ENCODE results near the gene ZNF865.

The ZNF865 gene

GRCh38 chr19:55611983-55612645 is 6.7 kb downstream of the ZNF865 start:
- no peak overlapping the region for H3K27ac ChIP-seq (ENCODE audit: low read length)
- H3K9ac ChIP-seq (ENCODE audit: low read length) = no peak overlapping the region
- H3K4me1 ChIP-seq (ENCODE audit: control insufficient read depth, low read depth, low read length) = no peaks in the 10 kb centered on the region
- H3K4me3 ChIP-seq (ENCODE audit: low read length) = no peak overlapping the region
- H3K27me3 ChIP-seq (ENCODE audit: control insufficient read depth, insufficient read depth, low read length) = no peaks in the 10 kb centered on the region
- peaks cover 7% of the 10 kb centered on the region for H3K36me3 ChIP-seq (ENCODE audit: control insufficient read depth, low read depth, low read length)
- H3K9me3 ChIP-seq (ENCODE audit: control insufficient read depth, low read depth, low read length) = no peaks in the 10 kb centered on the region

DNA sequence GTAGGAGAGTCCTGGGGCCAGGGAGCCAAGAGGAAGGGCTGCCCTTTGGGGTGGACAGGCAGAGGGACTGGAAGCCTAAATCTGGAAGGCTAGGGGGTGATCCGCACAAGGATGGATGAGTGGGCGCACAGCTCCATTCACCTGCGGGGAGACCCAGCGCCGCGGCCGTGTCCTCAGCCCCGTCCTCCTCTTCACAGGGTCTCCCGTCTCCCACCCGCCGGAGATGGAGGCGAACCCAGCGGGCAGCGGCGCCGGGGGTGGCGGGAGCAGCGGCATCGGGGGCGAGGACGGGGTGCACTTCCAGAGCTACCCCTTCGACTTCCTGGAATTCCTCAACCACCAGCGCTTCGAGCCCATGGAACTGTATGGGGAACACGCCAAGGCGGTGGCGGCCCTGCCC is 7.9 kb downstream of the ZNF865 start:
- H3K27me3 ChIP-seq (ENCODE audit: control insufficient read depth, insufficient read depth, low read length) = no peaks in the 10 kb centered on the region
- no peaks in the 10 kb centered on the region for H3K4me1 ChIP-seq (ENCODE audit: control insufficient read depth, low read depth, low read length)
- peaks cover 12% of the 10 kb centered on the region for H3K36me3 ChIP-seq (ENCODE audit: control insufficient read depth, low read depth, low read length)
- no peaks in the 10 kb centered on the region for H3K9me3 ChIP-seq (ENCODE audit: control insufficient read depth, low read depth, low read length)
- no peak overlapping the region for H3K9ac ChIP-seq (ENCODE audit: low read length)
- no peak overlapping the region for H3K4me3 ChIP-seq (ENCODE audit: low read length)
- no peak overlapping the region for H3K27ac ChIP-seq (ENCODE audit: low read length)

- no peaks in the 10 kb centered on the region for H3K4me1 ChIP-seq (ENCODE audit: control insufficient read depth, low read depth, low read length)
- no peak overlapping the region for H3K9ac ChIP-seq (ENCODE audit: low read length)
- H3K27ac ChIP-seq (ENCODE audit: low read length) = no peak overlapping the region
- no peaks in the 10 kb centered on the region for H3K27me3 ChIP-seq (ENCODE audit: control insufficient read depth, insufficient read depth, low read length)
- no peaks in the 10 kb centered on the region for H3K9me3 ChIP-seq (ENCODE audit: control insufficient read depth, low read depth, low read length)
- H3K4me3 ChIP-seq (ENCODE audit: low read length) = no peak overlapping the region
- H3K36me3 ChIP-seq (ENCODE audit: control insufficient read depth, low read depth, low read length) = peaks cover 12% of the 10 kb centered on the region
Measured at GRCh38 chr19:55613930-55614710, 8.7 kb downstream of the ZNF865 start.

GRCh38 chr19:55614711-55615542 is 9.5 kb downstream of the ZNF865 start:
- Histone ChIP-seq H3K4me3 (ENCODE audit: low read length) (no peak overlapping the region), H3K36me3 (ENCODE audit: control insufficient read depth, low read depth, low read length) (peaks cover 5% of the 10 kb centered on the region), H3K27ac (ENCODE audit: low read length) (no peak overlapping the region), H3K9me3 (ENCODE audit: control insufficient read depth, low read depth, low read length) (no peaks in the 10 kb centered on the region), H3K4me1 (ENCODE audit: control insufficient read depth, low read depth, low read length) (no peaks in the 10 kb centered on the region), H3K9ac (ENCODE audit: low read length) (no peak overlapping the region), H3K27me3 (ENCODE audit: control insufficient read depth, insufficient read depth, low read length) (no peaks in the 10 kb centered on the region)

GRCh38 chr19:55615543-55616394 is 10.3 kb downstream of the ZNF865 start:
- Histone ChIP-seq H3K27me3 (ENCODE audit: control insufficient read depth, insufficient read depth, low read length) (no peaks in the 10 kb centered on the region), H3K36me3 (ENCODE audit: control insufficient read depth, low read depth, low read length) (peaks cover 5% of the 10 kb centered on the region), H3K9ac (ENCODE audit: low read length) (no peak overlapping the region), H3K4me3 (ENCODE audit: low read length) (no peak overlapping the region), H3K4me1 (ENCODE audit: control insufficient read depth, low read depth, low read length) (no peaks in the 10 kb centered on the region), H3K27ac (ENCODE audit: low read length) (no peak overlapping the region), H3K9me3 (ENCODE audit: control insufficient read depth, low read depth, low read length) (no peaks in the 10 kb centered on the region)

- Histone ChIP-seq H3K27ac (ENCODE audit: low read length) (no peak overlapping the region), H3K4me3 (ENCODE audit: low read length) (no peak overlapping the region), H3K27me3 (ENCODE audit: control insufficient read depth, insufficient read depth, low read length) (no peaks in the 10 kb centered on the region), H3K36me3 (ENCODE audit: control insufficient read depth, low read depth, low read length) (peaks cover 5% of the 10 kb centered on the region), H3K9me3 (ENCODE audit: control insufficient read depth, low read depth, low read length) (no peaks in the 10 kb centered on the region), H3K9ac (ENCODE audit: low read length) (no peak overlapping the region), H3K4me1 (ENCODE audit: control insufficient read depth, low read depth, low read length) (no peaks in the 10 kb centered on the region)
Measured at GRCh38 chr19:55616395-55616875, 11.0 kb downstream of the ZNF865 start.

DNA sequence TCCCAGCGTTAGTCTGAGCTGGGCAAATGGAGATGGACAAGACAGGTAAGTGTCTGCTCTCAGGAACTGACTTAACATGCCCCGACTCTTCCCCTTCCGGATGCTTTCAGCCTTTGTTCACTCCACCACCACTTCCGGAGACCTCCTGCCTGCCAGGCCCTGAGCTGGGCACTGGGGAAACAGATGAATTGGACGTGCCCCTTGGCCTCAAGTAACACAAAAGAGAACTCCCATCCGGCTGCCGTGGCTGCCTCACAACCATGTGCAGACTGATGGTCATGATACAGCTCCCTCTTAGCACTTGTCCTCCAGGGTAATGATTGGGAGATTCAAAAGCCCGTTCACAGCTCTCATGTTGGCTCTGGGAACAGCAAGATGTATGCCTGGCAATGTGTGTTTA is 12.0 kb downstream of the ZNF865 start:
- H3K27ac ChIP-seq (ENCODE audit: low read length) = no peak overlapping the region
- H3K4me1 ChIP-seq (ENCODE audit: control insufficient read depth, low read depth, low read length) = no peaks in the 10 kb centered on the region
- no peaks in the 10 kb centered on the region for H3K27me3 ChIP-seq (ENCODE audit: control insufficient read depth, insufficient read depth, low read length)
- no peaks in the 10 kb centered on the region for H3K9me3 ChIP-seq (ENCODE audit: control insufficient read depth, low read depth, low read length)
- no peak overlapping the region for H3K9ac ChIP-seq (ENCODE audit: low read length)
- peaks cover 5% of the 10 kb centered on the region for H3K36me3 ChIP-seq (ENCODE audit: control insufficient read depth, low read depth, low read length)
- H3K4me3 ChIP-seq (ENCODE audit: low read length) = no peak overlapping the region

GRCh38 chr19:55618426-55618825 is 13.0 kb downstream of the ZNF865 start:
- no peak overlapping the region for H3K9ac ChIP-seq (ENCODE audit: low read length)
- H3K36me3 ChIP-seq (ENCODE audit: control insufficient read depth, low read depth, low read length) = peaks cover 5% of the 10 kb centered on the region
- H3K4me1 ChIP-seq (ENCODE audit: control insufficient read depth, low read depth, low read length) = no peaks in the 10 kb centered on the region
- H3K27me3 ChIP-seq (ENCODE audit: control insufficient read depth, insufficient read depth, low read length) = no peaks in the 10 kb centered on the region
- no peak overlapping the region for H3K27ac ChIP-seq (ENCODE audit: low read length)
- no peak overlapping the region for H3K4me3 ChIP-seq (ENCODE audit: low read length)
- no peaks in the 10 kb centered on the region for H3K9me3 ChIP-seq (ENCODE audit: control insufficient read depth, low read depth, low read length)

DNA sequence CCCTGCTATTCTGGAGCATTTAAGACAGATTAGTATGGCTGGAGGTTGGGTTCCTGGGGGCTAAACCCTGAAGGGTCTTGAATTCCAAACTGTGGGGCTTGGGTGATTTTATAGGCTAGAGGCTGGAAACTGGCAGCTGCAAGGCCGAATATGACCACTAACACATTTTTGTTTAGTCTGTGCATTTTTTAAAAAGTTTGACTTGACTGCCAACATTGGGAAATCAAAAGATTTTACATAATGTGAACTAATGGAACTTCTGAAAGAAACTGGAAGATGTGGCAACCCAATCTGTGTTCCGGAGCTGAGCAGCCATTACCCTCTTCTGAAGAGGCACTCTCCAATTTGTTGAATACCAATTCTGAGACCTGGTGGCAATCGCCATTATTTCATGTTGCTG is 13.8 kb downstream of the ZNF865 start:
- no peak overlapping the region for H3K27ac ChIP-seq (ENCODE audit: low read length)
- no peaks in the 10 kb centered on the region for H3K9me3 ChIP-seq (ENCODE audit: control insufficient read depth, low read depth, low read length)
- no peaks in the 10 kb centered on the region for H3K4me1 ChIP-seq (ENCODE audit: control insufficient read depth, low read depth, low read length)
- H3K4me3 ChIP-seq (ENCODE audit: low read length) = no peak overlapping the region
- H3K36me3 ChIP-seq (ENCODE audit: control insufficient read depth, low read depth, low read length) = peaks cover 5% of the 10 kb centered on the region
- no peak overlapping the region for H3K9ac ChIP-seq (ENCODE audit: low read length)
- H3K27me3 ChIP-seq (ENCODE audit: control insufficient read depth, insufficient read depth, low read length) = no peaks in the 10 kb centered on the region

GRCh38 chr19:55620410-55621204 is 15.2 kb downstream of the ZNF865 start:
- Histone ChIP-seq H3K36me3 (ENCODE audit: control insufficient read depth, low read depth, low read length) (peaks cover 5% of the 10 kb centered on the region), H3K27ac (ENCODE audit: low read length) (no peak overlapping the region), H3K4me3 (ENCODE audit: low read length) (no peak overlapping the region), H3K9ac (ENCODE audit: low read length) (no peak overlapping the region), H3K9me3 (ENCODE audit: control insufficient read depth, low read depth, low read length) (no peaks in the 10 kb centered on the region), H3K4me1 (ENCODE audit: control insufficient read depth, low read depth, low read length) (no peaks in the 10 kb centered on the region), H3K27me3 (ENCODE audit: control insufficient read depth, insufficient read depth, low read length) (no peaks in the 10 kb centered on the region)

Measured in iPS-18a (cell line).